C4-2B (cell line): ENCODE data around the gene CALR3.

Experiments
- H3K27ac ChIP-seq: fragments of 450-650 bp; 2 replicates; pipeline ENCODE4 v1.5.1; 2017
- CTCF ChIP-seq: fragments of 450-650 bp; conservative IDR thresholded peaks from 2 replicates; pipeline ENCODE4 v1.5.1; 2017; ENCODE audit warnings: mild to moderate bottlenecking
- ZFX ChIP-seq: fragments of 450-650 bp; IDR thresholded peaks from 2 replicates; pipeline ENCODE4 v1.6.1; 2017

CALR3 gene

DNA sequence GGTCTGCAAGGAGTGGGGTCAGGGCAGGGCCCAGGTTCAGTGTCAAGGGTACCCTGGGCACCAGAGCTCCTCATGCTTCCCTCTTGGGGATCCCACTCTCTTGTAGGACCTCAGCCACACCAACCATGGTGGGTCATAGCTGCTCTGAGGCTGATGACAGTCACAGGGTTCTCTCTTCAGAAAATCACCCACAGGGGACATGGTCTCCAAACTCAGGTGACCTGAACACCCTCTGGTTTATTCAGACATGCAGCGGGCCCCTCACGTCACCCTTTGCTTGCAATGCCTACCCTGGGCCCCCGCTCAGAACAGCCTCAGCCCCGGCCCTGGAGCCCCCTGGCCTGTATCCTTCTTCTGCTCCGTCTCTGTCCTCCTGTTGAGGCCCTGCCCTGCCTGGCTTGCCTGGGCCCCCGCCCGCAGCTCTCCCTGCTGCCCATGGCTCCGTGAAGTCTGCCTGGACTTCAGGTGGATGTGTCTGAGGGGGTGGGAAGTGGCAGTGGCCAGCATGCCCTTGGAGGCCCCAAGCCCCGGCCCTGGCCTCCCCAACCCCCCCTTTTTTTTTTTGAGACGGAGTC, 25.8 kb upstream of the CALR3 start:
- no peak overlapping the region for H3K27ac ChIP-seq
- no peak for TF ChIP-seq CTCF
- no peak for TF ChIP-seq ZFX

DNA sequence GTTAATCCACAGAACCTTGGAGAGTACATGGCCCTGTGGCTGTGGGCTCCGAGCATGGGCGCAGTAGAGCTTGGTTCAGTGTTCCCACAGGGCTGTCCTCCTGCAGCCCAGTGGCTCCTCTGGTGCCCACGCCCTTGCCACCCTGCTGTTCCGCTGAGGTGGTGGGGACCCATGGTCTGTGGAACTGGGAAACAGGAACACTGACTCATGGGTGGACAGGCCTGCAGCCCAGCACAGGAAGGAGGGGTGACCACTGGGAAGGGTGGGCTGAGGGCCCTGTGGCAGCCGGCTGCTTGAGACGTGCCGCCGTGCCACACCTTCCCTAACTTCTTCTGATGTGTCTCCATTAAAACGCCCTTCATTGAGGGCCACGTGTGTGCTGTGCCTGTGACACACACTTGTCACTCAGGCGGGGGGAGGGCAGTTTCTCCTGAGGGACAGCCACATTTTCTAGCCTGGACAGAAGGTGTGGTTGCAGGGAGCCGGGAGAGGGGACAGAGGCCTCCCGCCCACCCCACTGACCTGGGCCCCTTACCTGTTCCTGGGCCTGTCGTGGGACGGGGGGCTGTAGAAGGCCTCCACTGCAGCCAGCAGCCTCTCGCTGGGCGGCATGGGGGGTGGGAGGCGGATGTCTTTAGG, 25.1 kb upstream of the CALR3 start:
- TF ChIP-seq CTCF = no peak
- no peak for TF ChIP-seq ZFX
- H3K27ac ChIP-seq = no peak overlapping the region

GRCh38 chr19:16520074-16520973, 24.4 kb upstream of the CALR3 start:
- H3K27ac ChIP-seq = no peak overlapping the region
- no peak for TF ChIP-seq CTCF
- no peak for TF ChIP-seq ZFX

- no peak overlapping the region for H3K27ac ChIP-seq
- TF ChIP-seq ZFX (no peak), CTCF (no peak)
Measured at GRCh38 chr19:16519230-16519687, 23.3 kb upstream of the CALR3 start.

DNA sequence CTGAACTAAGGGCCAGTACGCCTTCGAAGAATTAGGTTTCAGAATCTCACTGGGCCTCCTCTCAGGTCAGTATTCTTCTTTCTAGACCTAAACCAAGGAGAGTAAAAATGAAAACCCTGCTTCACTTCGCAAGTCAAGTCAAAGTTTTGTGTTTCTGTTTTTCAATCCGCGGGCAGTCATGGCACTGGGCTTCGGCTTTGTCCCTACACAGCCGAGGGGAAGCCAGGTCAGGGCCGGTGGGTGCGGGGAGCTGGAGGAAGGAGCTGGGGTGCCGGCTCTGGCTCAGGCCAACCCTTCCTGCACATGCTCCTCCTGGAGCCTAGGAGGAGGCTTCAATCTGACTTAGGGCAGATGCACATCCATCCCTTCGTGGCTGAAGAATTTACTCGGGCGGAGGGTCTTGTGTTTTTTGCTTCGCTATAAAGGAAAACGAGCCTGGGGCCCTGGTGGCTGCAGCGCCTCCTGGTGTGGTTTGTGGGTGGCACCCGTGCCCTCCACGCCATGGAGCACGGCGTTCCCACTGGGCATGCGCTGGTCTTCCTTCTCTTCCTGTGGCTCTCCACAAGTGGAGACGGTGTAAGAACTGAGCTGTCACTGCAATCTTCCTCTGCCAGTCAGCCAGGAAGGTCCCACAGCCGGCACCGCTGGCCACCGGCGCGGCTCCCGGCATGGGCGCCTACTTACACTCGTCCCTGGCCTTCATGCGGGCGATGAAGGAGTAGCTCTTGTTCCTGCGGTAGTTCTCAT, 22.7 kb upstream of the CALR3 start:
- TF ChIP-seq CTCF (no peak), ZFX (no peak)
- H3K27ac ChIP-seq = no peak overlapping the region

GRCh38 chr19:16518061-16518460, 22.1 kb upstream of the CALR3 start:
- TF ChIP-seq CTCF (no peak), ZFX (no peak)
- H3K27ac ChIP-seq = no peak overlapping the region
